OCI-LY7 (cell line): ENCODE results near the gene AARS2.

Experiments
- EZH2phosphoT487 ChIP-seq: fragments of 200-600 bp; sonication (generic); IDR thresholded peaks from 2 replicates; pipeline ENCODE4 v1.6.1; 2018; ENCODE audit warnings: low read depth, borderline replicate concordance, mild to moderate bottlenecking, mixed run types, antibody characterized with exemption, low read length, moderate library complexity, mixed read lengths
- TF ChIP-seq, protein P1 (sequence below): fragments of 200-600 bp; sonication (generic); conservative IDR thresholded peaks from 2 replicates; pipeline ENCODE4 v1.5.1; 2014; ENCODE audit warnings: mild to moderate bottlenecking, antibody characterized with exemption, low read length, moderate library complexity, mixed read lengths

DNA sequence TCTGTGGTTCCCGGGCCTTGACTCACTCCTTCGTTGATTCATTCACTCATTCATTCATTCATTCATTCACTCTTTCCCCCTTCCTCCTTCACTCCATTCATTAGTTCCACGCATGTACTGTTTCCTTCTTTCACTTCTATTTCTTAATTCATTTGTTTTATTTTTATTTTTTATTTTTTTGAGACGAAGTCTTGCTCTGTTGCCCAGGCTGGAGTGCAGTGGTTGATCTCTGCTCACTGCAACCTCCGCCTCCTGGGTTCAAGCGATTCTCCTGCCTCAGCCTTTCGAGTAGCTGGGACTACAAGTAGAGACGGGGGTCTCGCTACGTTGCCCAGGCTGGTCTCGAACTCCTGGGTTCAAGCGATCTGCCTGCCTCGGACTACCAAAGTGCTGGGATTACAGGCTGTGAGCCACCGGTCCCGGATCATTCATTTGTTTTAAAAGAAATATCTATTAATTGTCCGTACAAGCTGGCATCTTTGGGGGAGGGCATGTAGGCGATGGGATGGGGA is 47.4 kb downstream of the AARS2 start:
- TF ChIP-seq, protein P1, sequence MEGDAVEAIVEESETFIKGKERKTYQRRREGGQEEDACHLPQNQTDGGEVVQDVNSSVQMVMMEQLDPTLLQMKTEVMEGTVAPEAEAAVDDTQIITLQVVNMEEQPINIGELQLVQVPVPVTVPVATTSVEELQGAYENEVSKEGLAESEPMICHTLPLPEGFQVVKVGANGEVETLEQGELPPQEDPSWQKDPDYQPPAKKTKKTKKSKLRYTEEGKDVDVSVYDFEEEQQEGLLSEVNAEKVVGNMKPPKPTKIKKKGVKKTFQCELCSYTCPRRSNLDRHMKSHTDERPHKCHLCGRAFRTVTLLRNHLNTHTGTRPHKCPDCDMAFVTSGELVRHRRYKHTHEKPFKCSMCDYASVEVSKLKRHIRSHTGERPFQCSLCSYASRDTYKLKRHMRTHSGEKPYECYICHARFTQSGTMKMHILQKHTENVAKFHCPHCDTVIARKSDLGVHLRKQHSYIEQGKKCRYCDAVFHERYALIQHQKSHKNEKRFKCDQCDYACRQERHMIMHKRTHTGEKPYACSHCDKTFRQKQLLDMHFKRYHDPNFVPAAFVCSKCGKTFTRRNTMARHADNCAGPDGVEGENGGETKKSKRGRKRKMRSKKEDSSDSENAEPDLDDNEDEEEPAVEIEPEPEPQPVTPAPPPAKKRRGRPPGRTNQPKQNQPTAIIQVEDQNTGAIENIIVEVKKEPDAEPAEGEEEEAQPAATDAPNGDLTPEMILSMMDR, result no peak
- TF ChIP-seq EZH2phosphoT487, result no peak
